ENCODE data around the gene ADGRL2.

- no peak for TF ChIP-seq CTCF (IDR thresholded peaks at IDR 0.05)
- TF ChIP-seq POLR2A (IDR thresholded peaks at IDR 0.05), result no peak
Observed at GRCh38 chr1:81758181-81758580, 42.6 kb upstream of the ADGRL2 start.
